ENCODE results near the gene RCN1. TPM values are rescaled to one million over a fixed set of nuclear protein-coding genes. Genes with fewer than 3 reads are reported as not detected.

Gene RCN1
- total and polyA plus RNA-seq, 2 experiments from 2014 or later = 107 to 140 TPM

GRCh38 chr11:32098142-32098903 lies 7.4 kb downstream of the RCN1 start (continued):
- TF ChIP-seq, protein P1, sequence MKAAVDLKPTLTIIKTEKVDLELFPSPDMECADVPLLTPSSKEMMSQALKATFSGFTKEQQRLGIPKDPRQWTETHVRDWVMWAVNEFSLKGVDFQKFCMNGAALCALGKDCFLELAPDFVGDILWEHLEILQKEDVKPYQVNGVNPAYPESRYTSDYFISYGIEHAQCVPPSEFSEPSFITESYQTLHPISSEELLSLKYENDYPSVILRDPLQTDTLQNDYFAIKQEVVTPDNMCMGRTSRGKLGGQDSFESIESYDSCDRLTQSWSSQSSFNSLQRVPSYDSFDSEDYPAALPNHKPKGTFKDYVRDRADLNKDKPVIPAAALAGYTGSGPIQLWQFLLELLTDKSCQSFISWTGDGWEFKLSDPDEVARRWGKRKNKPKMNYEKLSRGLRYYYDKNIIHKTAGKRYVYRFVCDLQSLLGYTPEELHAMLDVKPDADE (IDR thresholded peaks at IDR 0.05) = no peak
- TF ChIP-seq NANOG (IDR thresholded peaks at IDR 0.05; ENCODE audit: borderline replicate concordance) (no peak), EZH2 (IDR thresholded peaks at IDR 0.05; ENCODE audit: low read depth, unreplicated experiment) (no peak), POLR2AphosphoS5 (IDR thresholded peaks at IDR 0.05; ENCODE audit: low read depth) (no peak), EZH2phosphoT487 (IDR thresholded peaks at IDR 0.05; ENCODE audit: unreplicated experiment) (no peak), STAT1 (IDR thresholded peaks at IDR 0.05; ENCODE audit: unreplicated experiment) (no peak), CREB1 (CRISPR knock-in tag; IDR thresholded peaks at IDR 0.05; ENCODE audit: low read depth) (no peak), JUNB (IDR thresholded peaks at IDR 0.05; ENCODE audit: unreplicated experiment) (no peak), CTCF (conservative IDR thresholded peaks at IDR 0.05; ENCODE audit: low read depth in 2 of 2) (no peak)
- TF ChIP-seq, protein P2, sequence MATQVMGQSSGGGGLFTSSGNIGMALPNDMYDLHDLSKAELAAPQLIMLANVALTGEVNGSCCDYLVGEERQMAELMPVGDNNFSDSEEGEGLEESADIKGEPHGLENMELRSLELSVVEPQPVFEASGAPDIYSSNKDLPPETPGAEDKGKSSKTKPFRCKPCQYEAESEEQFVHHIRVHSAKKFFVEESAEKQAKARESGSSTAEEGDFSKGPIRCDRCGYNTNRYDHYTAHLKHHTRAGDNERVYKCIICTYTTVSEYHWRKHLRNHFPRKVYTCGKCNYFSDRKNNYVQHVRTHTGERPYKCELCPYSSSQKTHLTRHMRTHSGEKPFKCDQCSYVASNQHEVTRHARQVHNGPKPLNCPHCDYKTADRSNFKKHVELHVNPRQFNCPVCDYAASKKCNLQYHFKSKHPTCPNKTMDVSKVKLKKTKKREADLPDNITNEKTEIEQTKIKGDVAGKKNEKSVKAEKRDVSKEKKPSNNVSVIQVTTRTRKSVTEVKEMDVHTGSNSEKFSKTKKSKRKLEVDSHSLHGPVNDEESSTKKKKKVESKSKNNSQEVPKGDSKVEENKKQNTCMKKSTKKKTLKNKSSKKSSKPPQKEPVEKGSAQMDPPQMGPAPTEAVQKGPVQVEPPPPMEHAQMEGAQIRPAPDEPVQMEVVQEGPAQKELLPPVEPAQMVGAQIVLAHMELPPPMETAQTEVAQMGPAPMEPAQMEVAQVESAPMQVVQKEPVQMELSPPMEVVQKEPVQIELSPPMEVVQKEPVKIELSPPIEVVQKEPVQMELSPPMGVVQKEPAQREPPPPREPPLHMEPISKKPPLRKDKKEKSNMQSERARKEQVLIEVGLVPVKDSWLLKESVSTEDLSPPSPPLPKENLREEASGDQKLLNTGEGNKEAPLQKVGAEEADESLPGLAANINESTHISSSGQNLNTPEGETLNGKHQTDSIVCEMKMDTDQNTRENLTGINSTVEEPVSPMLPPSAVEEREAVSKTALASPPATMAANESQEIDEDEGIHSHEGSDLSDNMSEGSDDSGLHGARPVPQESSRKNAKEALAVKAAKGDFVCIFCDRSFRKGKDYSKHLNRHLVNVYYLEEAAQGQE (IDR thresholded peaks at IDR 0.05; ENCODE audit: unreplicated experiment) = no peak

GRCh38 chr11:32099516-32099915 lies 8.6 kb downstream of the RCN1 start:
- no peaks in the 10 kb centered on the region for H3F3A ChIP-seq (replicated peaks; ENCODE audit: low read depth)
- no peak overlapping the region for H3K4me3 ChIP-seq
- TF ChIP-seq, protein P1 (IDR thresholded peaks at IDR 0.05) = no peak
- Mint-ChIP-seq H3K9me3 (no peaks in the 10 kb centered on the region; the same call in 2 of the 3 replicates), H3K27ac (no peak overlapping the region), H3K36me3 (ENCODE audit: low read depth) (peaks cover 85% of the 10 kb centered on the region), H3K4me3 (no peak overlapping the region), H3K4me1 (no peaks in the 10 kb centered on the region), H3K27me3 (ENCODE audit: insufficient read depth, low read depth, poor library complexity) (peaks cover 5% of the 10 kb centered on the region)
- no peaks in the 10 kb centered on the region for H3K9me2 ChIP-seq (ENCODE audit: insufficient read depth)
- peaks cover 32% of the 10 kb centered on the region for H3K79me2 ChIP-seq (replicated peaks; ENCODE audit: insufficient read depth)
- H4K20me1 ChIP-seq (replicated peaks; ENCODE audit: insufficient read depth) = peaks cover 9% of the 10 kb centered on the region
- no peak overlapping the region for H2AFZ ChIP-seq
- no peaks in the 10 kb centered on the region for H3K4me1 ChIP-seq (ENCODE audit: insufficient read depth)
- H3K27me3 ChIP-seq (ENCODE audit: insufficient read depth) = no peaks in the 10 kb centered on the region
- H3K36me3 ChIP-seq (ENCODE audit: insufficient read depth) = peaks cover 16% of the 10 kb centered on the region
- no peak overlapping the region for H3K4me2 ChIP-seq
- H3K27ac ChIP-seq (ENCODE audit: low read depth) = no peak overlapping the region
- ATAC-seq (no peak), DNase-seq (ENCODE audit: low spot score) (no peak)
